ENCODE data around the gene CHERP. TPM values are rescaled to one million over a fixed set of nuclear protein-coding genes. Genes with fewer than 3 reads are reported as not detected.

Gene CHERP
- total RNA-seq, 1 experiment from 2014 or later, result 101 TPM

DNA sequence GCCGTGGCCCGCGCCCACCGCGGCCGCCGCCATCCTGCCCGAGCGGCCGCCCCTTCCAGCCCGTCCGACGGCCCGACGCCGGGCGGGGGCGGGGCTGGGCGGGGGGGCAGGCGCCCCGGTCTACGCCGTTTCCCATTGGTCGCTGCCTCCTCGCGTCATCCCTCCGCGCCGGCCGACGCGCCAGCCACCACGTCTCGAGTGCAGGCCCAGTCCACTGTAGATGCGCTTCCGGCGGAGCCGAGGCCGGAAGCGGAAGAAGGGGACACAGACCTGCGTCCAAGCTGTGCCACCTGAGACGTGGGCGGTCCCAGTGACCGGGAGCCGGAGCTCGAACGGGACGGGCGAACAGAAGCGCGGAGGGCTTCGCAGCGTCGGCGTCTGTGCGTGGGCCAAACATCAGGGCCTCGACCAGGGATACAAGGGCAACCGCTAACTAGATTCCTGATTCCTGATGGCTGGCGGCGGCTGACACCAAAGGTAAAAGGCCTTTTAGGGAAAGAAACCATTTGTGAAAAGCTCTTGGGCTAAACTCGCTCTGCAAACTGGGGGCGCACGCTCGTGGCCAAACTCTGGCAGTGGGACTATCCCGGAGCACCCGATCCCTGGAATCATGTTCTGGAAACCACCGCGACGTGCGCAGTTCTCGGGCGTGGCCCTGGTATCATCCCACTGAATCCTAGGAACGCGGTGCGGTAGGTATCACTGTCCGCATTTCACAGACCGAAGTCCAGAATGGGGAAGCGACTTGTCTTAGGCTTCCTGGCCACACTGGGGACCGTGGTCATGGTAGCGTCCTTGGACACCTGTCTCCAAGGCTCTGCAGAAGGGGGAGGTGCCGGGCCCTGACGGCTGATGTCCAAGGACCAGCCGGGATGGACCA, 30.3 kb upstream of the CHERP start, which contains the start of gene SLC35E1:
SLC35E1 (minus strand) TSS at position 84 of the 880 bp plus-strand sequence; CDS start at position 33, 51 bp downstream.
- Histone ChIP-seq H3K4me1 (ENCODE audit: insufficient read depth, low read length) (no peaks in the 10 kb centered on the region), H2BK12ac (ENCODE audit: insufficient read length, low read depth, low read length) (no peak within 1 kb of the TSS), H3K56ac (ENCODE audit: insufficient read length, low read depth, low read length) (no peak within 1 kb of the TSS), H4K8ac (replicated peaks; ENCODE audit: insufficient read length, low read depth, low read length) (no peak within 1 kb of the TSS), H3K79me1 (ENCODE audit: insufficient read depth, low read depth, low read length, poor library complexity, severe bottlenecking) (peaks cover 14% of the 10 kb centered on the region), H3K4ac (ENCODE audit: low read depth, low read length) (no peak within 1 kb of the TSS), H2AK5ac (ENCODE audit: insufficient read length, low read length) (no peak within 1 kb of the TSS), H2BK5ac (ENCODE audit: insufficient read length, low read length) (no peak within 1 kb of the TSS), H3K23me2 (ENCODE audit: insufficient read length, low read depth, low read length, poor library complexity, severe bottlenecking) (peaks cover 12% of the 10 kb centered on the region), H2BK15ac (ENCODE audit: low read depth, low read length) (no peak within 1 kb of the TSS), H2AFZ (ENCODE audit: low read length) (no peak within 1 kb of the TSS), H3K23ac (ENCODE audit: insufficient read length, low read depth, low read length) (no peak within 1 kb of the TSS), H3T11ph (ENCODE audit: low read length) (no peak within 1 kb of the TSS), H4K20me1 (ENCODE audit: control insufficient read depth, insufficient read depth, insufficient read length) (no peaks in the 10 kb centered on the region), H3K14ac (ENCODE audit: insufficient read depth, low read length) (peak within 1 kb of the TSS; percentile 42), H4K5ac (ENCODE audit: insufficient read length, low read depth, low read length) (no peak within 1 kb of the TSS), H3K27me3 (ENCODE audit: insufficient read depth, low read length) (no peaks in the 10 kb centered on the region), H3K27ac (ENCODE audit: insufficient read length, low read depth, low read length) (no peak within 1 kb of the TSS), H3K79me2 (ENCODE audit: insufficient read depth, low read length) (no peaks in the 10 kb centered on the region; the same call in 1 of the 2 replicates), H2BK120ac (ENCODE audit: low read depth, low read length, poor library complexity, severe bottlenecking) (no peak within 1 kb of the TSS), H3K18ac (ENCODE audit: insufficient read length, low read depth, low read length) (no peak within 1 kb of the TSS), H4K91ac (ENCODE audit: insufficient read length, low read depth, low read length) (no peak within 1 kb of the TSS), H2BK20ac (ENCODE audit: low read depth, low read length, poor library complexity, severe bottlenecking) (no peak within 1 kb of the TSS), H3K9ac (ENCODE audit: extremely low read depth, insufficient read length, low read length) (peak within 1 kb of the TSS; percentile 75), H3K4me2 (ENCODE audit: insufficient read depth, insufficient read length, low read length) (peak within 1 kb of the TSS; percentile 94), H3K9me3 (ENCODE audit: control insufficient read depth, low read depth, low read length) (no peaks in the 10 kb centered on the region)
- peaks cover 18 to 19% of the 10 kb centered on the region in 2 experiments for H3K4me1 Mint-ChIP-seq
- peaks cover 13 to 38% (median 33%) of the 10 kb centered on the region in 3 experiments; a peak in 6 of 7 replicates for H3K36me3 Mint-ChIP-seq (ENCODE audit: insufficient read depth in 1 of 3, low read depth in 3 of 3)
- H3K9me3 Mint-ChIP-seq, result no peaks in the 10 kb centered on the region; a peak in 1 of 5 replicates
- peak within 1 kb of the TSS; percentile 97 to 98 (median 98) for H3K27ac Mint-ChIP-seq
- WGBS (ENCODE audit: extremely low coverage, insufficient read length, low lambda C conversion rate), result no CpG with 5 or more reads among the region's 83 CpGs
- TF ChIP-seq, protein P1, sequence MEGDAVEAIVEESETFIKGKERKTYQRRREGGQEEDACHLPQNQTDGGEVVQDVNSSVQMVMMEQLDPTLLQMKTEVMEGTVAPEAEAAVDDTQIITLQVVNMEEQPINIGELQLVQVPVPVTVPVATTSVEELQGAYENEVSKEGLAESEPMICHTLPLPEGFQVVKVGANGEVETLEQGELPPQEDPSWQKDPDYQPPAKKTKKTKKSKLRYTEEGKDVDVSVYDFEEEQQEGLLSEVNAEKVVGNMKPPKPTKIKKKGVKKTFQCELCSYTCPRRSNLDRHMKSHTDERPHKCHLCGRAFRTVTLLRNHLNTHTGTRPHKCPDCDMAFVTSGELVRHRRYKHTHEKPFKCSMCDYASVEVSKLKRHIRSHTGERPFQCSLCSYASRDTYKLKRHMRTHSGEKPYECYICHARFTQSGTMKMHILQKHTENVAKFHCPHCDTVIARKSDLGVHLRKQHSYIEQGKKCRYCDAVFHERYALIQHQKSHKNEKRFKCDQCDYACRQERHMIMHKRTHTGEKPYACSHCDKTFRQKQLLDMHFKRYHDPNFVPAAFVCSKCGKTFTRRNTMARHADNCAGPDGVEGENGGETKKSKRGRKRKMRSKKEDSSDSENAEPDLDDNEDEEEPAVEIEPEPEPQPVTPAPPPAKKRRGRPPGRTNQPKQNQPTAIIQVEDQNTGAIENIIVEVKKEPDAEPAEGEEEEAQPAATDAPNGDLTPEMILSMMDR (conservative IDR thresholded peaks at IDR 0.05), result no peak
- peak; percentile 98 for DNase-seq
- H3K27me3 Mint-ChIP-seq (ENCODE audit: low read depth), result no peaks in the 10 kb centered on the region
- peak within 1 kb of the TSS; percentile 96 to 99 for H3K4me3 Mint-ChIP-seq

Measured in H9 (cell line).